Measurements from ENCODE around the gene HMGCS2.
A peak's percentile ranks its signal among the peaks of the same experiment; 100 is the strongest.

HMGCS2 gene

GRCh38 chr1:119738100-119738720 lies 30.5 kb downstream of the HMGCS2 start (continued):
- no peak for TF ChIP-seq HOXD13 (CRISPR knock-in tag; IDR thresholded peaks at IDR 0.05; ENCODE audit: borderline replicate concordance)
- no peak for TF ChIP-seq BCL11A (tag by site-specific recombination; IDR thresholded peaks at IDR 0.05; ENCODE audit: low read depth)
- TF ChIP-seq ZNF148 (tag by site-specific recombination; IDR thresholded peaks at IDR 0.05; ENCODE audit: borderline replicate concordance), result no peak
- TF ChIP-seq SCRT1 (tag by site-specific recombination; IDR thresholded peaks at IDR 0.05; ENCODE audit: borderline replicate concordance), result no peak
- no peak for TF ChIP-seq ZNF391 (tag by site-specific recombination; IDR thresholded peaks at IDR 0.05; ENCODE audit: borderline replicate concordance, low read depth)
- TF ChIP-seq GLI4 (tag by site-specific recombination; IDR thresholded peaks at IDR 0.05), result no peak
- no peak for TF ChIP-seq ZNF48 (tag by site-specific recombination; IDR thresholded peaks at IDR 0.05)
- TF ChIP-seq KLF10 (tag by site-specific recombination; IDR thresholded peaks at IDR 0.05), result no peak

GRCh38 chr1:119737040-119737682 lies 31.5 kb downstream of the HMGCS2 start:
- Histone ChIP-seq H3K4me1 (ENCODE audit: control insufficient read depth, insufficient read depth, low read length) (no peaks in the 10 kb centered on the region), H3K9me3 (ENCODE audit: control insufficient read depth, insufficient read depth, low read depth, low read length) (no peaks in the 10 kb centered on the region), H3K27ac (ENCODE audit: extremely low read depth, low read depth, low read length) (no peak overlapping the region), H3K4me3 (ENCODE audit: low read depth, low read length) (no peak overlapping the region), H3K36me3 (ENCODE audit: control insufficient read depth in 2 of 2, insufficient read depth in 1 of 2, low read length in 2 of 2) (peaks cover 10 to 97% of the 10 kb centered on the region in 2 experiments; a peak in 2 of 3 replicates)
- TF ChIP-seq ZNF26 (tag by site-specific recombination; IDR thresholded peaks at IDR 0.05) (no peak), ZNF704 (tag by site-specific recombination; IDR thresholded peaks at IDR 0.05) (no peak), HOXA7 (CRISPR knock-in tag; IDR thresholded peaks at IDR 0.05; ENCODE audit: borderline replicate concordance) (no peak), GLI4 (tag by site-specific recombination; IDR thresholded peaks at IDR 0.05) (no peak), ZNF37A (tag by site-specific recombination; IDR thresholded peaks at IDR 0.05) (no peak), ZFHX2 (tag by site-specific recombination; conservative IDR thresholded peaks at IDR 0.05) (peak; percentile 95), ZFP69B (tag by site-specific recombination; IDR thresholded peaks at IDR 0.05) (no peak), EGR2 (tag by site-specific recombination; IDR thresholded peaks at IDR 0.05; ENCODE audit: low read depth) (peak; percentile 92), WT1 (tag by site-specific recombination; IDR thresholded peaks at IDR 0.05) (no peak), BCL11A (tag by site-specific recombination; IDR thresholded peaks at IDR 0.05; ENCODE audit: low read depth) (no peak), KLF9 (tag by site-specific recombination; IDR thresholded peaks at IDR 0.05; ENCODE audit: low read depth) (0 out of 2 replicates have a peak, but pooled peaks have one; percentile 12)
- ChIA-PET POLR2A (interaction anchor here (2.1 kb wide), 1 partner anchor 25 kb away, joined by 6 read pairs; the partner anchor contains the start of gene PHGDH), CTCF (interaction anchor here (1.1 kb wide), 1 partner anchor 125 kb away, joined by 3 read pairs; no protein-coding TSS in a partner anchor)

GRCh38 chr1:119736649-119737039 lies 32.1 kb downstream of the HMGCS2 start:
- peaks cover 10 to 97% of the 10 kb centered on the region in 2 experiments; a peak in 2 of 3 replicates for H3K36me3 ChIP-seq (ENCODE audit: control insufficient read depth in 2 of 2, insufficient read depth in 1 of 2, low read length in 2 of 2)
- no peaks in the 10 kb centered on the region for H3K9me3 ChIP-seq (ENCODE audit: control insufficient read depth, insufficient read depth, low read depth, low read length)
- no peaks in the 10 kb centered on the region for H3K4me1 ChIP-seq (ENCODE audit: control insufficient read depth, insufficient read depth, low read length)
- ChIA-PET POLR2A (interaction anchor here (1.2 kb wide), 1 partner anchor 25 kb away, joined by 4 read pairs; the partner anchor contains the start of gene PHGDH), CTCF (no interaction called here)
- no peak overlapping the region for H3K27ac ChIP-seq (ENCODE audit: extremely low read depth, low read depth, low read length)
- no peak overlapping the region for H3K4me3 ChIP-seq (ENCODE audit: low read depth, low read length)
- TF ChIP-seq ZNF530 (tag by site-specific recombination; IDR thresholded peaks at IDR 0.05; ENCODE audit: low read depth) (no peak), ZNF561 (tag by site-specific recombination; IDR thresholded peaks at IDR 0.05; ENCODE audit: borderline replicate concordance) (no peak), OVOL3 (tag by site-specific recombination; IDR thresholded peaks at IDR 0.05) (no peak), PRDM4 (tag by site-specific recombination; IDR thresholded peaks at IDR 0.05) (no peak), BCL11A (tag by site-specific recombination; IDR thresholded peaks at IDR 0.05; ENCODE audit: low read depth) (no peak), ZNF596 (tag by site-specific recombination; IDR thresholded peaks at IDR 0.05) (no peak), ZSCAN4 (tag by site-specific recombination; IDR thresholded peaks at IDR 0.05) (no peak), SP2 (tag by site-specific recombination; IDR thresholded peaks at IDR 0.05) (no peak)
